ENCODE results near the gene LMNB1.

The LMNB1 gene

DNA sequence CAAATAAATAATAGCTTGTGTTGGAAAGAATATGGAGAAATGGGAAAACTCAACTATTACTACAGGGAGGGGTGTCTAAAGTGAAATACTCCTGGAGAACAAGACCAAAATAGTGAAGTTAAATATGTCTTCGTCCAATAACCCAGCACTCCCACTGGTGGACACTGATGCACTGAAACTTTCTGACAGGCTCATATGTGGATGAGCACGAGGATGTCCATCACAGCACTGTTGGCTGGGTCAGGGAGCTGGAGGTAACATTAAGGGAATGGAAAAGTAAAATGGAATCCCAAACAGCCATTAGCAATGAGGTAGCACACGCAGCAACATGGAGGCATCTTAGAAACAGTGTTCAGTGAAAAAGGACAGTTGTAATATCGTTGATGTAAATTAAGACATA, 86.5 kb downstream of the LMNB1 start:
- Histone ChIP-seq H3K4me1 (ENCODE audit: insufficient read depth, low read length) (no peaks in the 10 kb centered on the region), H3K4me3 (ENCODE audit: low read depth in 1 of 2, low read length in 2 of 2) (no peak overlapping the region), H2AFZ (ENCODE audit: low read depth, low read length) (no peak overlapping the region), H3K27me3 (ENCODE audit: insufficient read depth, low read length, poor library complexity) (no peaks in the 10 kb centered on the region), H3K27ac (ENCODE audit: low read length) (no peak overlapping the region), H3K9ac (ENCODE audit: low read depth, low read length) (no peak overlapping the region), H3K4me2 (ENCODE audit: insufficient read depth, low read length) (no peak overlapping the region), H4K20me1 (ENCODE audit: insufficient read depth, low read length) (no peaks in the 10 kb centered on the region), H3K36me3 (ENCODE audit: insufficient read depth, low read length) (peaks cover 25% of the 10 kb centered on the region), H3K9me3 (ENCODE audit: insufficient read depth, low read length, severe bottlenecking) (no peaks in the 10 kb centered on the region), H3K79me2 (ENCODE audit: insufficient read depth, low read length) (no peaks in the 10 kb centered on the region)
- TF ChIP-seq, protein P1, sequence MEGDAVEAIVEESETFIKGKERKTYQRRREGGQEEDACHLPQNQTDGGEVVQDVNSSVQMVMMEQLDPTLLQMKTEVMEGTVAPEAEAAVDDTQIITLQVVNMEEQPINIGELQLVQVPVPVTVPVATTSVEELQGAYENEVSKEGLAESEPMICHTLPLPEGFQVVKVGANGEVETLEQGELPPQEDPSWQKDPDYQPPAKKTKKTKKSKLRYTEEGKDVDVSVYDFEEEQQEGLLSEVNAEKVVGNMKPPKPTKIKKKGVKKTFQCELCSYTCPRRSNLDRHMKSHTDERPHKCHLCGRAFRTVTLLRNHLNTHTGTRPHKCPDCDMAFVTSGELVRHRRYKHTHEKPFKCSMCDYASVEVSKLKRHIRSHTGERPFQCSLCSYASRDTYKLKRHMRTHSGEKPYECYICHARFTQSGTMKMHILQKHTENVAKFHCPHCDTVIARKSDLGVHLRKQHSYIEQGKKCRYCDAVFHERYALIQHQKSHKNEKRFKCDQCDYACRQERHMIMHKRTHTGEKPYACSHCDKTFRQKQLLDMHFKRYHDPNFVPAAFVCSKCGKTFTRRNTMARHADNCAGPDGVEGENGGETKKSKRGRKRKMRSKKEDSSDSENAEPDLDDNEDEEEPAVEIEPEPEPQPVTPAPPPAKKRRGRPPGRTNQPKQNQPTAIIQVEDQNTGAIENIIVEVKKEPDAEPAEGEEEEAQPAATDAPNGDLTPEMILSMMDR (IDR thresholded peaks at IDR 0.05; ENCODE audit: borderline replicate concordance, extremely low read depth, low read length, poor library complexity, severe bottlenecking): no peak
- TF ChIP-seq EZH2 (IDR thresholded peaks at IDR 0.05; ENCODE audit: borderline replicate concordance, low read depth, low read length, severe bottlenecking): no peak
- DNase-seq: no peak
- ATAC-seq (ENCODE audit: insufficient read depth, low read depth): no peak

DNA sequence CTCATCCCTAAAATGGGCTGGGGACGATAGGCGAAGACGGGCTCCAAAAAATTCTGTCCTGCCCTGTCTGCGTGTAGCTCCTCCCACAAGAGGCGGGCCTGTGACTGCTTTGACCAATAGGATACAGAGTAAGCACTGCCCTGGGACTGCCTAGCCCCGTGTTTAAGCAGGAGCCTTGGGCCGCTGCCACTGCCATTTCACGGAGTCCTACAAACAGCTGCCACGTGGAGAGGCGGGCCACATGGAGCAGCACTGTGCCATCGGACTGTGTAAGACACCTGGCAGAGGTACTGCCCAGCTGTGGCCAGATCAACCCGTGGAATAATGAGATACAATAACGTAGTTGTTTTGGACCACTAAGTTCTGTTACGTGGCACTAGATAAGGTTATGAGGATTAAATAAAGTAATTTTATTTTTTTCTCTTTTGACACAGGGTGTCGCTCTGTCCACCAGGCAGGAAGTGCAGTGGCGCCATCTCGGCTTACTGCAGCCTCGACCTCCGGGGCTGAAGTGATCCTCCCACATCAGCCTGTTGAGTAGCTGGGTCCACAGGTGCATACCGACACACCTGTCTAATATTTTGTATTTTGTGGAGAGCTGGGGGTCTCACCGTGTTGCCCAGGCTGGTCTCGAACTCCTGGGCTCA, 87.2 kb downstream of the LMNB1 start:
- no peaks in the 10 kb centered on the region for H3K4me1 ChIP-seq (ENCODE audit: insufficient read depth, low read length)
- DNase-seq: no peak

DNA sequence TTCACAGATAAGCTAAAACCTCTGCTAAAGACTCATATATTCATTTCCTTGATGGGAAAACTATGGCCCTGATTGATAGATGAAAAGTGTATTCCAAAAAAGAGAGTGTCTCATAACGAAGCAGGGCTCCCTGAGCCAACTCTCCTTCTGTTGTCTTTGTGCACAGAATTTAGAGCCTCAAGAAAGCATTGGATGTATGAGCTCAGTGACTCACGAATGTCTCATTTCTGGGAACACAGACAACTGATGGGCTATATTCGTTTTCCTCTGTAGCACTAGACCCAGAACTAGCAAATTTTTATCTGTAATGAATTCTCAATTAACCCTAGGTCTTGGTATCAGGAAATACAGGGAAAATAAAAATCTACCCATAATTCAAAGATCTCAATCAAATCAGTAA, 88.4 kb downstream of the LMNB1 start:
- H3K9me3 ChIP-seq (ENCODE audit: insufficient read depth, low read length, severe bottlenecking): no peaks in the 10 kb centered on the region
- no peak for ATAC-seq (ENCODE audit: insufficient read depth, low read depth)
- H2AFZ ChIP-seq (ENCODE audit: low read depth, low read length): no peak overlapping the region
- no peak for DNase-seq
- H3K79me2 ChIP-seq (ENCODE audit: insufficient read depth, low read length): no peaks in the 10 kb centered on the region
- no peak overlapping the region for H3K4me2 ChIP-seq (ENCODE audit: insufficient read depth, low read length)
- H4K20me1 ChIP-seq (ENCODE audit: insufficient read depth, low read length): no peaks in the 10 kb centered on the region
- H3K4me3 ChIP-seq (ENCODE audit: low read depth in 1 of 2, low read length in 2 of 2): no peak overlapping the region
- no peaks in the 10 kb centered on the region for H3K4me1 ChIP-seq (ENCODE audit: insufficient read depth, low read length)
- H3K27me3 ChIP-seq (ENCODE audit: insufficient read depth, low read length, poor library complexity): no peaks in the 10 kb centered on the region
- H3K9ac ChIP-seq (ENCODE audit: low read depth, low read length): no peak overlapping the region
- H3K27ac ChIP-seq (ENCODE audit: low read length): no peak overlapping the region
- TF ChIP-seq, protein P1 (IDR thresholded peaks at IDR 0.05; ENCODE audit: borderline replicate concordance, extremely low read depth, low read length, poor library complexity, severe bottlenecking): no peak
- TF ChIP-seq EZH2 (IDR thresholded peaks at IDR 0.05; ENCODE audit: borderline replicate concordance, low read depth, low read length, severe bottlenecking): no peak
- H3K36me3 ChIP-seq (ENCODE audit: insufficient read depth, low read length): peaks cover 19% of the 10 kb centered on the region

More for the DNA sequence above, 87.2 kb downstream of the LMNB1 start:
- H3K27ac ChIP-seq (ENCODE audit: low read length): no peak overlapping the region
- H2AFZ ChIP-seq (ENCODE audit: low read depth, low read length): no peak overlapping the region
- no peaks in the 10 kb centered on the region for H3K79me2 ChIP-seq (ENCODE audit: insufficient read depth, low read length)
- TF ChIP-seq, protein P1 (IDR thresholded peaks at IDR 0.05; ENCODE audit: borderline replicate concordance, extremely low read depth, low read length, poor library complexity, severe bottlenecking): no peak
- TF ChIP-seq EZH2 (IDR thresholded peaks at IDR 0.05; ENCODE audit: borderline replicate concordance, low read depth, low read length, severe bottlenecking): no peak
- H3K4me3 ChIP-seq (ENCODE audit: low read depth in 1 of 2, low read length in 2 of 2): no peak overlapping the region
- H3K36me3 ChIP-seq (ENCODE audit: insufficient read depth, low read length): peaks cover 19% of the 10 kb centered on the region
- H3K9ac ChIP-seq (ENCODE audit: low read depth, low read length): no peak overlapping the region
- H3K9me3 ChIP-seq (ENCODE audit: insufficient read depth, low read length, severe bottlenecking): no peaks in the 10 kb centered on the region
- H3K4me2 ChIP-seq (ENCODE audit: insufficient read depth, low read length): no peak overlapping the region
- peak; percentile 37; the same call in 1 of the 3 replicates for ATAC-seq (ENCODE audit: insufficient read depth, low read depth)
- H4K20me1 ChIP-seq (ENCODE audit: insufficient read depth, low read length): no peaks in the 10 kb centered on the region
- no peaks in the 10 kb centered on the region for H3K27me3 ChIP-seq (ENCODE audit: insufficient read depth, low read length, poor library complexity)
